SK-N-MC (cell line): ENCODE measurements around the gene ITGA11.

Experiments used
- EZH2 ChIP-seq: fragments of 200-600 bp; sonication (generic); IDR thresholded peaks from one replicate; pipeline ENCODE4 v1.6.1; 2017; ENCODE audit warnings: antibody characterized with exemption
- FOXP2 ChIP-seq: optimal IDR thresholded peaks from 2 replicates; pipeline ENCODE3; 2011; ENCODE audit warnings: mild to moderate bottlenecking, moderate library complexity; ENCODE audit not compliant: insufficient read depth; ENCODE audit errors: extremely low read length, control extremely low read depth
- POLR2AphosphoS5 ChIP-seq: IDR thresholded peaks from 2 replicates; pipeline ENCODE4 v1.6.1; 2012; ENCODE audit warnings: mild to moderate bottlenecking, low read depth, low read length, borderline replicate concordance

GRCh38 chr15:68365770-68366169 lies 66.2 kb downstream of the ITGA11 start:
- TF ChIP-seq POLR2AphosphoS5 = no peak
- no peak for TF ChIP-seq EZH2
- TF ChIP-seq FOXP2 = no peak
